Measurements from ENCODE around the gene UROD. TPM values are rescaled to one million over a fixed set of nuclear protein-coding genes. Genes with fewer than 3 reads are reported as not detected.
A peak's percentile ranks its signal among the peaks of the same experiment; 100 is the strongest.
"Not testable (repeated sequence)": the region's sequence is repeated elsewhere in the genome, so short reads cannot be mapped to it uniquely, and the experiment has no call there.

Gene UROD
- total RNA-seq, 4 donors from 2014 or later = 53.1 to 95.1 (median 62.1) TPM

DNA sequence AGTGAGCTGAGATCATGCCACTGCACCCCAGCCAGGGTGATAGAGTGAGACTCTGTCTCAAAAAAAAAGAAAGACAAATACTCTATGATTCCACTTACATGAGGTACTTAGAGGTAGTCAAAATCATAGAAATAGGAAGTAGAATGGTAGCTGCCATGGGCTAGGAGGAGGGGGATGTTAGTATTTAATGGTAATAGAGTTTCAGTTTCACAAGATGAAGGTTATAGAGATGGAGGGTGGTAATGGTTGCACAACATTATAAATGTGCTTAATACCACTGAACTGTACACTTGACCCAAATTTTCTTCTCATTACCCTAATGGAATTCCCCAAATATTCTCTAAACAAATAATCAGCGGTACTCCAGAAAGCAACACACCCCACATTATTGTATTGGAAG is 38.4 kb upstream of the UROD start:
- Histone ChIP-seq H3K9me3 (no peaks in the 10 kb centered on the region), H3K27ac (no peak overlapping the region), H3K4me3 (no peak overlapping the region), H3K4me1 (no peaks in the 10 kb centered on the region), H3K27me3 (no peaks in the 10 kb centered on the region), H3K36me3 (peaks cover 0 to 62% (median 6%) of the 10 kb centered on the region in 3 donors)
- TF ChIP-seq CTCF (IDR thresholded peaks at IDR 0.05) (no peak), EP300 (IDR thresholded peaks at IDR 0.05) (no peak), POLR2A (IDR thresholded peaks at IDR 0.05) (no peak)
- WGBS, 2 donors = 81 to 90% methylated on average over 1 of the region's 1 CpG
- no peak for DNase-seq (ENCODE audit: low spot score in 2 of 2)

DNA sequence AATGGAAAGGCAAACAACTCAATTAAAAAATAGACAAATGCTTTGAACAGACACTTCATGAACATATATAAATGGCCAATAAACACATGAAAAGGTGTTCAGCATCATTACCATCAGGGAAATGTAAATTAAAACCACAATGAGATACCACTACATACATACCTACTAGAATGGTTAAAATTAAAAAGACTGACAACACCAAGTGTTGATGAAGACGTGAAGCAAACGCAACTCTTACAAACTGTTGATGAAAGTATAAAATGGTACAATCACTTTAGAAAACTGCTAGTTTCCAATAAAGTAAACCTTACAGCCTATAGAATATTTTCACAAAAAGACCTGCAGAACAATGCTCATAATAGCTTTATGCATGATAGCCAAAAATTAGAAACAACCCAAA is 35.8 kb upstream of the UROD start:
- Histone ChIP-seq H3K27me3 (no peaks in the 10 kb centered on the region), H3K4me1 (no peaks in the 10 kb centered on the region), H3K4me3 (no peak overlapping the region), H3K9me3 (no peaks in the 10 kb centered on the region), H3K36me3 (peaks cover 0 to 88% (median 6%) of the 10 kb centered on the region in 3 donors), H3K27ac (no peak overlapping the region)
- TF ChIP-seq EP300 (IDR thresholded peaks at IDR 0.05) (no peak), POLR2A (IDR thresholded peaks at IDR 0.05) (no peak), CTCF (IDR thresholded peaks at IDR 0.05) (no peak)
- no peak for DNase-seq (ENCODE audit: low spot score in 2 of 2)
- 97 to 99% methylated on average over 2 of the region's 2 CpGs for WGBS, 2 donors

- not testable (repeated sequence) for H3K27me3 ChIP-seq; H3K27ac ChIP-seq; H3K9me3 ChIP-seq; DNase-seq (ENCODE audit: low spot score in 2 of 2); H3K4me1 ChIP-seq; H3K4me3 ChIP-seq
- WGBS, 2 donors = 95 to 97% methylated on average over 4 of the region's 4 CpGs
- peaks cover 0 to 88% (median 6%) of the 10 kb centered on the region in 3 donors for H3K36me3 ChIP-seq
Measured at GRCh38 chr1:44977372-44977771, 34.7 kb upstream of the UROD start.

DNA sequence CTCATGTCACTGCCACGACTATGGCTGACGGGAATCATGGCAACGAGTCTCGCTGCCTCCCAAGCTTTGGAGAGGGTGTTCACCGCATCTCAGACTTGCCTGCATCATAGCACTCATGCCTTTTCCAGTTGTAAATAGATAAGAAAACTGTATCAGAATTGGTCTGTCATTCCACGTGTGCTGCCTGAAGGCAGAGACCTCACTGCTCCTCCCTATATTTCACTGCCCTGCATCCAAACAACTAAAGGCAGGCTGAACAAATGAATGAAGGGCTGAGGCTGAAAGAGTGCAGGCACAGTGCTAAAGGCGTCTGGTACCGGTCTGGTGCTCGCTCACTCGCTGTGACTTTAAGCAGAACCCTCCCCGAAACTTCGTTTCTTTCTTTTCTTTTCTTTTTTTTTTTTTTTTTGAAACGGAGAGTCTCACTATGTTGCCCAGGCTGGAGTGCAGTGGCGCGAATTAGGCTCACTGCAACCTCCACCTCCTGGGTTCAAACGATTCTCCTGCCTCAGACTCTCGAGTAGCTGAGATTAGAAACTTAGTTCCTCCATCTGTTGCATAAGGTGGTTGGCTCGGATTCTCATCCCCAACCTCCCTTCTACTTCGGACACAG is 26.2 kb upstream of the UROD start:
- peak overlapping the region; percentile 55 to 87 (median 78) for H3K4me3 ChIP-seq
- no peak for DNase-seq (ENCODE audit: low spot score in 2 of 2)
- peaks cover 0 to 31% (median 11%) of the 10 kb centered on the region in 4 donors for H3K4me1 ChIP-seq
- peak overlapping the region in 3 of 4 donors; percentile 56 to 75 (median 67) for H3K27ac ChIP-seq
- no peaks in the 10 kb centered on the region for H3K27me3 ChIP-seq
- TF ChIP-seq CTCF (IDR thresholded peaks at IDR 0.05) = no peak
- no peak for TF ChIP-seq POLR2A (IDR thresholded peaks at IDR 0.05)
- TF ChIP-seq EP300 (IDR thresholded peaks at IDR 0.05) = no peak
- H3K9me3 ChIP-seq = no peaks in the 10 kb centered on the region
- H3K36me3 ChIP-seq = peaks cover 0 to 8% (median 0%) of the 10 kb centered on the region in 3 donors
- WGBS, 2 donors = 8% methylated on average over 19 of the region's 19 CpGs

- no peaks in the 10 kb centered on the region for H3K36me3 ChIP-seq
- H3K9me3 ChIP-seq = no peaks in the 10 kb centered on the region
- DNase-seq (ENCODE audit: low spot score in 2 of 2) = no peak
- TF ChIP-seq POLR2A (IDR thresholded peaks at IDR 0.05) (no peak), CTCF (IDR thresholded peaks at IDR 0.05) (no peak), EP300 (IDR thresholded peaks at IDR 0.05) (no peak)
- H3K4me1 ChIP-seq = peaks cover 0 to 24% (median 11%) of the 10 kb centered on the region in 4 donors
- no peak overlapping the region for H3K27ac ChIP-seq
- H3K4me3 ChIP-seq = no peak overlapping the region
- no peaks in the 10 kb centered on the region for H3K27me3 ChIP-seq
- WGBS, 2 donors = 90 to 93% methylated on average over 24 of the region's 24 CpGs
Measured at GRCh38 chr1:44988531-44989156, 23.4 kb upstream of the UROD start.

Measured in tibial nerve (tissue), 4 donors.